Measurements from ENCODE around the gene CFAP99. TPM values are rescaled to one million over a fixed set of nuclear protein-coding genes. Genes with fewer than 3 reads are reported as not detected.
"Not testable (repeated sequence)": the region's sequence is repeated elsewhere in the genome, so short reads cannot be mapped to it uniquely, and the experiment has no call there.

Gene CFAP99
- polyA plus RNA-seq, 1 donor (not counting 4 experiments of a cell fraction or from before 2014, with no cell fraction given), result not detected

- no peaks in the 10 kb centered on the region for H3K9me1 ChIP-seq (ENCODE audit: control insufficient read depth, extremely low read depth, insufficient read depth, low read length)
- H3K27ac ChIP-seq (ENCODE audit: control insufficient read depth, insufficient read depth, low read length), result no peak overlapping the region
- no peaks in the 10 kb centered on the region for H3K36me3 ChIP-seq (ENCODE audit: control insufficient read depth in 2 of 2, extremely low read depth in 1 of 2, insufficient read depth in 2 of 2, low read length in 2 of 2)
- H3K4me2 ChIP-seq (ENCODE audit: control insufficient read depth, extremely low read depth, insufficient read depth, low read depth, low read length), result no peak overlapping the region
- H3K9ac ChIP-seq (ENCODE audit: control insufficient read depth, extremely low read depth, insufficient read depth, low read length), result no peak overlapping the region
- dilution Hi-C loops (cut with MboI; ENCODE audit: extremely low pct_ligation_motif_present, low sequenced_read_pairs), result no loop called here
- no peak for DNase-seq (ENCODE audit: low read depth, low spot score)
- H4K20me1 ChIP-seq (ENCODE audit: control insufficient read depth, extremely low read depth, insufficient read depth, low read length), result no peaks in the 10 kb centered on the region
- H2AFZ ChIP-seq (ENCODE audit: control insufficient read depth, low read length), result no peak overlapping the region
- no peak for FAIRE-seq
- TF ChIP-seq EZH2 (IDR thresholded peaks at IDR 0.05; ENCODE audit: low read length), result no peak
- no peak for TF ChIP-seq CTCF (optimal IDR thresholded peaks at IDR 0.05 in 1 of 3, IDR thresholded peaks at IDR 0.05 in 1 of 3, conservative IDR thresholded peaks at IDR 0.05 in 1 of 3; ENCODE audit: extremely low read depth in 1 of 3, insufficient read depth in 2 of 3, low read length in 3 of 3)
- H3K79me2 ChIP-seq (ENCODE audit: control insufficient read depth, insufficient read depth, low read length), result no peaks in the 10 kb centered on the region
- H3K27me3 ChIP-seq (ENCODE audit: control insufficient read depth, extremely low read depth, insufficient read depth, low read length), result peaks cover 3% of the 10 kb centered on the region
- no peaks in the 10 kb centered on the region for H3K9me3 ChIP-seq (ENCODE audit: control insufficient read depth, low read depth, low read length)
- H3K4me3 ChIP-seq (ENCODE audit: control insufficient read depth in 2 of 3, extremely low read depth in 1 of 3, insufficient read depth in 2 of 3, low read depth in 1 of 3, low read length in 3 of 3), result no peak overlapping the region
- no peaks in the 10 kb centered on the region for H3K4me1 ChIP-seq (ENCODE audit: control insufficient read depth, extremely low read depth, insufficient read depth, low read length)
Observed at GRCh38 chr4:2428496-2429213, 9.9 kb downstream of the CFAP99 start.

GRCh38 chr4:2429945-2430757 is 11.4 kb downstream of the CFAP99 start:
- H3K4me3 ChIP-seq (ENCODE audit: control insufficient read depth in 2 of 3, extremely low read depth in 1 of 3, insufficient read depth in 2 of 3, low read depth in 1 of 3, low read length in 3 of 3); H3K4me2 ChIP-seq (ENCODE audit: control insufficient read depth, extremely low read depth, insufficient read depth, low read depth, low read length); H3K9ac ChIP-seq (ENCODE audit: control insufficient read depth, extremely low read depth, insufficient read depth, low read length); FAIRE-seq; H3K9me3 ChIP-seq (ENCODE audit: control insufficient read depth, low read depth, low read length); H3K27me3 ChIP-seq (ENCODE audit: control insufficient read depth, extremely low read depth, insufficient read depth, low read length); H4K20me1 ChIP-seq (ENCODE audit: control insufficient read depth, extremely low read depth, insufficient read depth, low read length); H3K4me1 ChIP-seq (ENCODE audit: control insufficient read depth, extremely low read depth, insufficient read depth, low read length); H3K79me2 ChIP-seq (ENCODE audit: control insufficient read depth, insufficient read depth, low read length); H2AFZ ChIP-seq (ENCODE audit: control insufficient read depth, low read length); H3K9me1 ChIP-seq (ENCODE audit: control insufficient read depth, extremely low read depth, insufficient read depth, low read length); H3K36me3 ChIP-seq (ENCODE audit: control insufficient read depth in 2 of 2, extremely low read depth in 1 of 2, insufficient read depth in 2 of 2, low read length in 2 of 2); DNase-seq (ENCODE audit: low read depth, low spot score); dilution Hi-C loops (cut with MboI; ENCODE audit: extremely low pct_ligation_motif_present, low sequenced_read_pairs); H3K27ac ChIP-seq (ENCODE audit: control insufficient read depth, insufficient read depth, low read length): not testable (repeated sequence)

All from keratinocyte (primary cell).